Activated CD8-positive, alpha-beta memory T cell treated with anti-CD3 and anti-CD28 coated beads, Interleukin-2, amount 50 U/mL, for 24 hours (primary cell): ENCODE measurements around the gene COPG2.

Experiments used
- DNase-seq: peaks from one replicate; pipeline ENCODE4 v3.0.0-alpha.2; 2020; ENCODE audit errors: extremely low read depth

COPG2 gene

DNA sequence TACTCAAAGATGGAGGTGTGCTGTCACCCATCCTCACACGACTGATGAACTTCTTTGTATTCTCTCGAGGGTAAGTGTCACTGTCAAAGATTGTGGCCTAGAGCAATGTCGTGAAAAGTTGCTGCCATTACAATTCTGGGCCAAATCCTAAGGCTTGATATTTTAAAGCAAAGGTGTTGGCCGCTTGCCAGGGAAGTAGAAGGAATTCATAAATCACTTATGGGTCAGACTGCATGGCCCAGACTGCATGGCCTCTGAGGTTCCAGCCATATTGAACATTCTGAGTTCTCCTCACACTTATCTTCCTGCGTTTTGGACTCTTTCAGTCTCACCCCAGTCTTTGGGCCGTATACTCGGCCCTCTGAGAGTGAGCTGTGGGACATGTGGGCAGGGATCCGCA, 168.1 kb downstream of the COPG2 start:
- DNase-seq, result no peak

GRCh38 chr7:130494431-130494858, 174.1 kb downstream of the COPG2 start:
- DNase-seq, result no peak

- DNase-seq, result no peak
Measured at GRCh38 chr7:130493275-130493873, 175.2 kb downstream of the COPG2 start.

GRCh38 chr7:130492523-130493274, 175.8 kb downstream of the COPG2 start:
- no peak for DNase-seq

- DNase-seq, result no peak
Measured at GRCh38 chr7:130491841-130492522, 176.6 kb downstream of the COPG2 start, which contains the start of gene MEST. TSS of gene MEST (plus strand) at chr7:130492085. CDS start at chr7:130492314, 229 bp downstream.

GRCh38 chr7:130490888-130491804, 177.4 kb downstream of the COPG2 start:
- no peak for DNase-seq

DNA sequence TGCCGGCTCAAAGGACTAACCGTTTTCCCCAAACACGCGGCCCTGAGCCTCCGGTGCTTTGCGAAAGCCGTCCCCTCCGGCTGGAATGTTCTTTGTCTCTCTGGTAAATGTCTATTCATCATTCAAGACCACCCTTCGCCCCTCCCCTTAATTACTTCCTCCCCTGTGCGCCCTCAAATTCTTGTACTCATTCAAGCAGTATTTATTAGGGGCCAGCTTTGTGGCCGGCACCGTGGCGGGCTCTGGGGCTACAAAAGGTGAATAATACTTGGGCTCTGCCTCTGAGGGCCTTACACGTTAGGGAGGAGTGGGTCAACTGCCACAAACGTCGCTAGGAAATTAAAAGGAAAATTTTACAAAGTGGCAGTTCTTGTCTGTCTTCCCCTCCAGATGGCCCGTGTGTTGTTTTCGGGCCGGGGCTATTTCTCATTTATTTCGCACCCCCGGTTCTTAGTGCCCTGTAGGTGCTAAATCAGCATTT, 178.2 kb downstream of the COPG2 start:
- no peak for DNase-seq

- no peak for DNase-seq
Measured at GRCh38 chr7:130489140-130489983, 179.2 kb downstream of the COPG2 start.

GRCh38 chr7:130488392-130489139, 180.0 kb downstream of the COPG2 start:
- DNase-seq, result no peak

DNA sequence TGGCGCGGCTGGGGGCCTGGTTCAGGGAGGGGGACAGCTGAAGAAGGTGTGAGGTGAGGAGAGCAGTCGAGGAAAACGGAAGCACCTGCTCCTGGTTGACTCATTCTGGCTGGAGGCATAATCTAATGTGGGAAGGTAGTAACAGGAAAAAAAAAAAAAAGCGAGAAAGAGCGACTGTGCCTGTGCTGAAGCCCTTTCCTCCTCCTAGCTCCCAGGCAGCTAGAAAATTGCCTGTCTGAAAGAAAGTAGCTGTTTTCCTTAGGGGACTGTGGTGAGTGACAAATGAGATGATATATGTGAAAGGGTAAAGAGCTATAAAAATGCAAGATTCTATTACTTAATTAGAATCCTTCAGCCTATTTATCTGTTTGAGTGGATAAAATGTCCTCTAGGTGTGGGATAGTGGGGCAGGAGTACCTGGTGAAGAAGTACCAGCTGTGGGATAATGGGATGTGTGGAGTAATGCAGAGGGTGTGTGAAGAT, 181.6 kb downstream of the COPG2 start:
- DNase-seq, result no peak

DNA sequence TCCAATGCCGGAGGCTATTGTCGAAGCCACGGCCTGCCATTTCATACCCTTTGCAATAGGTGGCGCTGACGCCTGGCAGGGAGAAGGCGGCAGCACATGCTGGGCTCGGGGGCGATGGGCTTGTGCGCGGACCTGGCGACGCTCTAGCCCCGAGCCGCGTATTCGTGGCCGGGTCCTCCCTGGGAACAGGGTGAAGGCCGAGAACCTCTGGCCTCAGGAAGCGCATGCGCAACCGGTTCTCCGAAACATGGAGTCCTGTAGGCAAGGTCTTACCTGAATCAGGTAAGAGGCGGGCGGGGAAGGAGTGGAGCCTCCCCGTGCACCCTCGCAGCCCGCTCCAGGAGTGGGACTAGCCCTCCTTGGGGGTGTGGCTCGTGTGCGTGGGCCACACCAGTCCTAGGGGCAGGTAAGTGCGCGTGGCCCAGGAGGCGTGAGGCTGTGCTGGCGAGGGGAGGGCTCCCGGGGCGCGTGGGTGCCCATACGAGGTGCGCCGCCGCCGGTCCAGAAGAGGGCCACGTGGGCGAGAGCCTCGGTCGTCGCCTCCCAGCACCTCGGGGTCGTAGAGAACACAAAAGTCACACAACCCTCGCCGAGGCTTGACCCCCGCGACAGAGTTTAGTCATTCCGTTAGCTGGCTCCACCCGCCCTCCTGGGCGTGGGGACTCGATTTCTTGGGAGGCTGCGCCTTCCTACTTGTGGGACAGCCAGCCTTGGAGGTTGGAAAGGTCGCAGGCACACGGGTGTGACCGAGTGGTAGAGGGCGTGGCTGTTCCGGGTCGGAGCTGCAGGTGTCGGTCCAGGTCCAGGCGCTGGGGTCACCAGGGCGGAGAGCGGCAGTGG, 182.2 kb downstream of the COPG2 start:
- no peak for DNase-seq

DNA sequence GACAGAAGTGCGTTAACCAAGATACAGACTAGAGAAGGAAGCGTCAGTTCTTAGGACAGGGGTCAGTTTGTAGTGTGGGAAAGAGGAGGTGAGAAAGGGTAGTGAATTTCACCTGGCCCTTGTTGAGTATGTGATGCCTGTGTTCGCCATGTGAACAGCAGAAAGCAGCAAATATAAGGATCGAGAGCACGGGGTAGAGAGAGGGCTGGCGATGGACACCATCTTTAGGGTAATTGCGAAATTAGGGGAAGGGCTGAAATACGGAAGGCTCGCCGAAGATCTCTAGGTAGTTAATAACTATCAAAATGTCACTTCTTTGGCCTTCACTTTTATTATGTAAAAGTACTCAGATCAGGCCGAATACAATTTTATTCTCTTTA, 182.8 kb downstream of the COPG2 start:
- no peak for DNase-seq

- DNase-seq, result no peak
Measured at GRCh38 chr7:130483031-130483430, 185.5 kb downstream of the COPG2 start.

- DNase-seq, result no peak
Measured at GRCh38 chr7:130481898-130482297, 186.7 kb downstream of the COPG2 start.

DNA sequence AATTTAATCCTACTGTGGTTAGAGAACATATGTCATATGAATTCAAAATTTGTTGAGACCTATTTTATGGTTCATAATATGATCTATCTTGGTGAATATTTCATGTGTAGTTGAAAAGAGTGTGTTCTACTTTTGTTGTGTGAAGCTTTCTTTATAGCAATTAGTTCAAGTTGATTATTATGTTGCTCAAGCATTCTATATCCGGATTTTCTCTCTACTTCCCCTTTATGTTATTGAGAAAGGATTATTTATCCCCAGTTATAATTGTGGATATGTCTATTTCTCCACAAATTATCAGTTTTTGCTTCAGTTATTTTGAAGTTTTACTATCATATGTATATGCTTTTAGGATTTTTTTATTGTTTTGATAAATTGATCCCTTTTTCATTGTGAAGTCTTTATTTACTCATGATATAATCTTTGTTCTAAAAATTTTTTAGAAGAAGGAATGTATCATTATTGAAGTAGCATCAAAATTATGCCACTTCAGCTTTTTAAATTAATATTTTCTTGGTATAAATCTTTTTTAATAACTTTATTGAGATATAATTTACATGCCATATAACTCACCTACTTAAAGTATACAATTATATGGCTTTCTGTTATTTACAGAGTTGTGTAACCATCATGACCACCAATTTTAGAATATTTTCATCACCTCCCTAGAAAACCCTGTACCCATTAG, 188.7 kb downstream of the COPG2 start:
- DNase-seq, result no peak

DNA sequence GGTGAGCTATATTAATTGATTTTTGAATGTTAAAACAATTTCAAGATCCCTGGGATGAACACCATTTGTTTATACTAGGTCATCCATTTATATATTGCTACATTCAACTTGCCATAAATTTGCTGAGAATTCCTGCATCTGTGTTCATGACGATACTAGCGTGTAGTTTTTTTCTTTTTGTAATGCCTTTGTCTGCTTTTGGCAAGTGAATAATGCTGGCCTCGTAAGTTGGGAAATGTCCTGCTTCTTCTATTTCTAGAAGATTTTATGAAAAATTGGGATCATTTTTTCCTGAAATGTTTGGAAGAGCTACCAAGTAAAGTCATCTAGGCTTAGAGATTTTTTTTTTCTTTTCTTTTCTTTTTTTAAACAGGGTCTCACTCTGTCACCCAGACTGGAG, 189.6 kb downstream of the COPG2 start:
- DNase-seq, result no peak

DNA sequence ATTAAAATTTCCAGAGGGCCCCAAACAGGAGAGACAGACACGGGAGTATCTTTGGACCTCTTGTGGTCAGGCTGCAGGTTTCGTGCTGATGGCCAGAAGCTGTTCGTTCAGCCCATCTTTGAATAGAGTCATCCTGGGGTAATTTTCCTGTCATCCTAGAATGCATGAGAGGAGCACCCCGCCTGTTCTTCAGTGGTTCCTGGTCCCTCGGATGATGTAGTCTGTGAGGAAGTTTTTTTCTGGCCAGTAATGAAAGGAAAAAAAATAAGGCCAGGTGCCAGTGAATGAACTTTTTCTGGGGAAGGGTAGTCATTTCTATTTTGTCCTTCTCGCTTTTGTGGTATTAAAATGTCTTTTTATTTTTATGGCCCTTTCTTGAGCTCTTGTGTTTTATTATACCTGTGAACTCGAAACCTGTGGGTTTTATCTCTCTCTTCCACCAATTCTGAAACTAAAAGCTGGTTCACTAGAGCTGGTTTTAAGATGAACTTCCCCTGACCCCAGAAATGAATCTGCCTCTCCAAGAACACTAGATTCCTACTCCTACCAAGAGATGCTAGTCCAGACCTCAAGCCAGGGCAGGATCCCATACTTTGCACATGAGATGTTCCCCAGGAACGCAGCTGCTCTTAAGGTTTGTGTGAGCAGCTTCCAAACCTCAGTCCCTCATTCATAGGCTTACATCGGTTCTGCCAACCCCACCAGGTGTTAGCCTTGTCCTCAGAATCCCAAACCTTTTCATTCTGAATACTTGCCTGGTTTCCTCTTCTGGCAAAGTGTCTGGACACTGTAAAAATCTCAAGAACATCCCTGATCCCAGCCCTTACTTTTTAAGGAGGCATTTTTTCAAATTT, 192.0 kb downstream of the COPG2 start:
- no peak for DNase-seq
